T-helper 1 cell treated with Interleukin-12 subunit alpha and Interleukin-12 subunit beta and Interleukin-4 antibody, amounts not matched to agents 30 μg/mL and 1 μg/mL, for 36 hours (primary cell): ENCODE measurements around the gene GAB2.
"Not testable (repeated sequence)": the region's sequence is repeated elsewhere in the genome, so short reads cannot be mapped to it uniquely, and the experiment has no call there.

Source experiments
- H3K27ac Mint-ChIP-seq: one replicate; pipeline ENCODE4 v1.8.0; 2021; ENCODE audit warnings: mild to moderate bottlenecking, mixed read lengths
- H3K27me3 Mint-ChIP-seq: one replicate; pipeline ENCODE4 v1.8.0; 2021; ENCODE audit warnings: low read depth, mixed read lengths
- H3K36me3 Mint-ChIP-seq: one replicate; pipeline ENCODE4 v1.8.0; 2021; ENCODE audit warnings: low read depth, mixed read lengths
- H3K4me1 Mint-ChIP-seq: one replicate; pipeline ENCODE4 v1.8.0; 2021; ENCODE audit warnings: low read depth, mixed read lengths
- H3K4me3 Mint-ChIP-seq: one replicate; pipeline ENCODE4 v1.8.0; 2021; ENCODE audit warnings: mild to moderate bottlenecking, moderate library complexity, mixed read lengths
- H3K9me3 Mint-ChIP-seq: one replicate; pipeline ENCODE4 v1.8.0; 2021; ENCODE audit warnings: mixed read lengths

Gene GAB2

DNA sequence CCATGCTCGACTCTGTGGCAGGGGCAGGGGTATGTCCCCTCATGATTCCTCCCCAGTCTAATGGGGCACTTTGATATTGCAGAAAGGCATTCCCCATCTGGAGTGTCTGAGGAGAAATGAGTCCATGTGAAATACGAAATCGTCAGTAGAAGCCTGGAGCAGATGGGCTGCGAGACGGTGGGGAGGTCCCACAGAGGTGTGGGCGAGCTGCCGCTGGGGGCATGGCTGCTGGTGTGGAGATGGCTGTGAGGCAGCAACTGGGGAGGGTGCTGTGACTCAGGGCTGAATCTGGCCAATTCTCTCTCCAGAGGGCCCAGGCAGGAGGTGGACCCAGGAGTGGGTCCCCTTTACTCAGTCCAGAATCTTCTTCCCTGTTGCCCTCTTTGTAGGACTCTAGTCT lies 240.4 kb downstream of the GAB2 start:
- peaks cover 37% of the 10 kb centered on the region for H3K36me3 Mint-ChIP-seq
- no peak overlapping the region for H3K27ac Mint-ChIP-seq
- peaks cover 5% of the 10 kb centered on the region for H3K4me1 Mint-ChIP-seq
- no peaks in the 10 kb centered on the region for H3K27me3 Mint-ChIP-seq
- no peak overlapping the region for H3K4me3 Mint-ChIP-seq
- peaks cover 11% of the 10 kb centered on the region for H3K9me3 Mint-ChIP-seq

DNA sequence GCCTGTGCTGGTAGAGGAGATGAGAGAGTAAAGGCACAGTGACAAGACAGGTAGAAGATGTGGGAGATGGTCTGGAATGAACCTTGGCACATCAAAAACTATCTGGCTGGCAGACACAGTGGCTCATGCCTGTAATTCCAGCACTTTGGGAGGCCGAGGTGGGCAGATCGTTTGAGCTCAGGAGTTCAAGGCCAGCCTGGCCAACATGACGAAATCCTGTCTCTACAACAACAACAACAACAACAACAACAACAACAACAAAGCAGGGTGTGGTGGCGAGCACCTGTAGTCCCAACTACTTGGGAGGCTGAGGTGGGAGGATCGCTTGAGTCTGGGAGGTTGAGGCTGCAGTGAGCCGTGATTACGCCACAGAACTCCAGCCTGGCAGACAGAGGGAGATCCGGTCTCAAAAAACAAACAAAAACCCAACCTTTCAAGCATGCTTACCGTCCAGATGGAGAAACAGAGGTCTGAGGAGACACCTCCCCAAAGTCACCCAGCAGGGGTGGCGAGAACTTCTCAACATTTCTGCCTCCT lies 240.9 kb downstream of the GAB2 start:
- Mint-ChIP-seq H3K27ac (no peak overlapping the region), H3K27me3 (no peaks in the 10 kb centered on the region), H3K4me3 (no peak overlapping the region)

DNA sequence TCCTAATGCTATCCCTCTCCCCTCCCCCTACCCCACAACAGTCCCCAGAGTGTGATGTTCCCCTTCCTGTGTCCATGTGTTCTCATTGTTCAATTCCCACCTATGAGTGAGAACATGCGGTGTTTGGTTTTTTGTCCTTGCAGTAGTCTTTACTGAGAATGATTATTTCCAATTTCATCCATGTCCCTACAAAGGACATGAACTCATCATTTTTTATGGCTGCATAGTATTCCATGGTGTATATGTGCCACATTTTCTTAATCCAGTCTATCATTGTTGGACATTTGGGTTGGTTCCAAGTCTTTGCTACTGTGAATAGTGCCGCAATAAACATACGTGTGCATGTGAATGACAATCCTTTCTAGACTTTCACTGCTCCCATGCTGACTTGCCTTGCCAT lies 241.8 kb downstream of the GAB2 start:
- not testable (repeated sequence) for H3K4me1 Mint-ChIP-seq, H3K27ac Mint-ChIP-seq, H3K27me3 Mint-ChIP-seq, H3K9me3 Mint-ChIP-seq, H3K4me3 Mint-ChIP-seq
- peaks cover 35% of the 10 kb centered on the region for H3K36me3 Mint-ChIP-seq

More for the DNA sequence above, 240.9 kb downstream of the GAB2 start:
- H3K36me3 Mint-ChIP-seq = peaks cover 38% of the 10 kb centered on the region
- peaks cover 11% of the 10 kb centered on the region for H3K9me3 Mint-ChIP-seq
- peaks cover 5% of the 10 kb centered on the region for H3K4me1 Mint-ChIP-seq

DNA sequence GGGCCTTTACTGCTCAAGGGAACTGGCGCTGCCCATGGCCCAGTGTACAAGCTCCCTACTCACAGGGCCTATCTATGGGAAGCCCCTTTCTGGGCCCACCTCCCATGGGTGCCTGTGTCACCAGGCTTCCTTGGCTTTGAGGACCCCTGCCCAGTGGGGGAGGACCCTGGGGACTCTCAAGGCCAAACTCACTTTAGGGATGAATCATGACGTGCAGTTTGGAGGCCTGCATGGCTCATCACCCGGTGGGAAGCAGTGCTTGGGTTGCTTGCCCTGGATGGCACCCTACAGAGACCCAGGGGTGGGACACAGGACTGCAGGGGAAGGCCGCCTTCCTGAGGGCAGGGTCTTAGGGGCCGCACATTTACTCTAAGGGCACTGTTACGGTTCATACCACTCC lies 245.7 kb downstream of the GAB2 start:
- H3K4me3 Mint-ChIP-seq = no peak overlapping the region
- peaks cover 5% of the 10 kb centered on the region for H3K4me1 Mint-ChIP-seq
- no peak overlapping the region for H3K27ac Mint-ChIP-seq
- H3K27me3 Mint-ChIP-seq = no peaks in the 10 kb centered on the region
- H3K36me3 Mint-ChIP-seq = peaks cover 30% of the 10 kb centered on the region
- peaks cover 5% of the 10 kb centered on the region for H3K9me3 Mint-ChIP-seq

DNA sequence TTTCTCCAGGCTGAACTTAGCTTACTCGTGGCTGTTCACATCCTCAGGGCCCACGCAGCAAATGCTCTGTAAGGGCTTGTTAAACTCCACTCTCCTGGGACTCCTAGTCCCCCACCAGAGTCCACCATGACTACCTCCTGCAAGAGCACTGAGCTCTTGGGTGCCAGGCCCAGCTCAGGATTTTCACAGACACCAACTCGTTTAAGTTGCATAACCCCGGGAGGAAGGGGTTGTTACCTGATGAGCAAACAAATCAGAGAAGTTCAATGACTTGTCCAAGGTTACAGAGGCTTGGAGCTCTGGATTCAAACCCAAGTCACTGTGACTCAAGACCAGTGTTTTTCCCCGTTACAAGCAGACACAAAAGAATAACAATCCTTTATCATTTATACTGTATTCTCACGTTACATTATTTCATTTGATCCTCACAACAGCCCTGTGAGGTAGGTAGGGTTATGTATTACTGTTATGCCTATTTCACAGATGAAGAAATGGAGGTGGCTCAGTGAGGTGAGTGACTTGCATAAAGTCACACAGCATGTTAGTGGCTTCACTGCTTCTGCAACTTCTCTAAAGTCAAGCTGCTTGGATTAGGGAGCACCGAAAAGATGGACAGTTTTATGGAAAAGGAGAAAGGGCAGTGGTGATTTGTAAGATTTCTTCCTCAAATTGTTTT lies 246.6 kb downstream of the GAB2 start:
- H3K27me3 Mint-ChIP-seq = no peaks in the 10 kb centered on the region
- peaks cover 5% of the 10 kb centered on the region for H3K4me1 Mint-ChIP-seq

DNA sequence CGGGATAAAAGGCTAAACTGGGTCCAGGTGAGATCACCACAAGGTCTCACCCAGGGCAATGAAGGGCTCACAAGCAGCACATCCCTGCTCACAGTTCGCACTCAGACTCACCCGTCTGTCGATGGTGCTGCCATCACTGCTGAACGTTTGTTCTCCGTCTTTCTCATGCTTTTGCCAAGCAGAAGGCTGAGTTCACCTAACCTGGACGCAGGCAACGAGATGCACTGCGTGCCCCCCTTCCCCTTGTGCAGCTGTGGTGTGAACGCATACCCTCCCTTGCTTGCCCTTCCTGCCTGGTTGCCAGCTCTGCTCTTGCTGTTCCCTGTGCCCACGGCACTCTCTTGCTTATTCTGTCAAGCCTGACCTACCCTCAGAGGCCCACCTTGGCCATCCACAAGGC lies 247.2 kb downstream of the GAB2 start:
- Mint-ChIP-seq H3K4me3 (no peak overlapping the region), H3K4me1 (peaks cover 5% of the 10 kb centered on the region), H3K9me3 (no peaks in the 10 kb centered on the region), H3K36me3 (peaks cover 21% of the 10 kb centered on the region), H3K27me3 (no peaks in the 10 kb centered on the region), H3K27ac (no peak overlapping the region)

More for the DNA sequence above, 246.6 kb downstream of the GAB2 start:
- Mint-ChIP-seq H3K9me3 (peaks cover under 1% of the 10 kb centered on the region), H3K4me3 (no peak overlapping the region), H3K36me3 (peaks cover 25% of the 10 kb centered on the region), H3K27ac (no peak overlapping the region)

DNA sequence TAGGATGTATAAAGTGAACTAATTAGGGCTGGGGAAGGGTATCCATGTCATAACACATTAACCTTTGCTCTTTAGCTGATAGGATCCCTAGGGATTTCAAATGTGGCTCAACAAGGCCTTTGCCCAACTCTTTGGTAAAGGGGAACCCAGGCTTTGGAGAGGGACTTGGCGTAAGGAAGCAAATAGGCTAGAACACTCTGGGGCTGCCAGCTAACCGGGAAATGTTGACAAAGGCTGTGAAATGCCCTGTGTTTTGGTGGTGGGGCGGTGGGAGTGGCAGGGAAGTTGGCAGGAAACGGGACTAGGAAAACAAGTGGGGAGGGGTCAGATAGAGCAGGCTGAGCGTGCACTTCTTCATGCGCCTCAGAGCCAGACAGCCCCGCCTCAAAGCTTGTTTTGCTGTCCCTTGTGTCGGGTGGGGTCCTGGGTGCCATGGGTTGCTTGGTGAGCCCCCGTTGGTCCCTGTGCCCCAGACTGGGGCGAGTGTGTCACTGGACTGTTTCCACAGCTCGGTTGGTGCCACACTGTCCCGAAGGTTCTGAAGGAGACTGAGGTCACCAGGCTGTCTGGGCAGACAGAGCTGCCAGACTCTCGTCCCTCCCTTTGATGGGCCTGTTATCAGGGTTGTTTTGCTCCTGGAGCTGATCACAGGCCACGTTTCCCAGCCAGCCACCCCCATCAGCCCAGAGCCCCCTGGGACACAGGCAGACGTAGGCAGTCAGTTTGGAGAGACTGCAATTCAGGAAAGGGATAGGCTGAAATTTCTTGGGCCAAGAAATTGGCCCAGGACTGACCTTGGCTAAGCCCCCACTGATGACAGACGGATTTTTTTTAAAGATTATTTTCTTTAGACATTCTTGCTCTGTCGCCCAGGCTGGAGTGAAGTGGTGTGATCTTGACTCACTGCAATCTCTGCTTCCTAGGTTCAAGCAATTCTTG lies 248.8 kb downstream of the GAB2 start:
- H3K9me3 Mint-ChIP-seq = no peaks in the 10 kb centered on the region
- H3K27ac Mint-ChIP-seq = no peak overlapping the region
- H3K4me1 Mint-ChIP-seq = peaks cover 5% of the 10 kb centered on the region
- no peak overlapping the region for H3K4me3 Mint-ChIP-seq
- peaks cover 15% of the 10 kb centered on the region for H3K36me3 Mint-ChIP-seq
- no peaks in the 10 kb centered on the region for H3K27me3 Mint-ChIP-seq

DNA sequence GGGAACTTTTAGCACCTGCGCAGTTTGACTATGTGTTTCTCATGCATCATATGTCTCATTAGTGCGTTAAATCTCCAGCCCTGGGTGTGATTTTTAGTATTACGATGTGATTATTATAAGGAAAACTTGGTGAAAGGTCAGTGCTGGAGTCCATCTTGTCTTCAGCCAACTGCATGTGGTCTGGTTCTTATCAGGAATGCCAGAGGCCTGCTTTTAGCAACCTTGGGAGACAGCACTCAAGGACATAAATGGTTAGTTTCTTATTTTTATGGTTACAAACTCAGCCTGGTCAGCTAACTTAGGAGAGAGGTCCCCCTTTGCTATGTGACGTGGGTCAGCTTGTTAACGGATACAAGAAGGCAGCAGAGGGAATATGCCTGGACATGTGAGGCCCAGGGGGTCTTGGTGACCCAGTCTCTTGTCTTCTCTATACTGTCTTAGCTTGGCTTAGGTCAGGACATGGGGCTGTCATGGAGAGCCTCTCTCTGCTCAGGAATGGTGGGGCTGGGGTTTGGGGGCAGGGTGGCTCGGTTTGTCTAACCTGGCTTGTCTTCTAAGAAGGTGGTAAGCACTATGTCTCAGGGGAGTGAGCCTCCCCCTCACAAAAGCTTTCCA lies 250.7 kb downstream of the GAB2 start:
- no peak overlapping the region for H3K4me3 Mint-ChIP-seq
- no peaks in the 10 kb centered on the region for H3K27me3 Mint-ChIP-seq
- no peaks in the 10 kb centered on the region for H3K9me3 Mint-ChIP-seq
- no peak overlapping the region for H3K27ac Mint-ChIP-seq
- peaks cover 5% of the 10 kb centered on the region for H3K36me3 Mint-ChIP-seq
- peaks cover 5% of the 10 kb centered on the region for H3K4me1 Mint-ChIP-seq
